Activated CD8-positive, alpha-beta memory T cell treated with anti-CD3 and anti-CD28 coated beads, Interleukin-2, amount 50 U/mL, for 4 hours (primary cell): ENCODE results near the gene TRA2B.

Experiments
- DNase-seq: peaks from one replicate; pipeline ENCODE4 v3.0.0-alpha.2; 2020

The TRA2B gene

GRCh38 chr3:185937689-185938374 lies at the start of gene TRA2B:
Gene TRA2B, minus strand, starts transcription at chr3:185938014. Its CDS starts 154 bp downstream, at chr3:185937860.
- DNase-seq = peak; percentile 99

GRCh38 chr3:185986198-185986777 lies 48.5 kb upstream of the TRA2B start:
- no peak for DNase-seq

- DNase-seq = no peak
Measured at GRCh38 chr3:185984203-185984602, 46.4 kb upstream of the TRA2B start.

GRCh38 chr3:185983495-185984141 lies 45.8 kb upstream of the TRA2B start:
- peak; percentile 54 for DNase-seq

GRCh38 chr3:185982632-185983031 lies 44.8 kb upstream of the TRA2B start:
- DNase-seq = no peak

GRCh38 chr3:185981621-185982020 lies 43.8 kb upstream of the TRA2B start:
- DNase-seq = no peak

- DNase-seq = no peak
Measured at GRCh38 chr3:185979721-185980121, 41.9 kb upstream of the TRA2B start.

GRCh38 chr3:185978516-185978915 lies 40.7 kb upstream of the TRA2B start:
- no peak for DNase-seq

- DNase-seq = no peak
Measured at GRCh38 chr3:185977679-185978040, 39.8 kb upstream of the TRA2B start.

- peak; percentile 85 for DNase-seq
Measured at GRCh38 chr3:185976977-185977678, 39.3 kb upstream of the TRA2B start.

GRCh38 chr3:185976100-185976499 lies 38.3 kb upstream of the TRA2B start:
- no peak for DNase-seq

GRCh38 chr3:185971579-185971978 lies 33.8 kb upstream of the TRA2B start:
- DNase-seq = no peak

- no peak for DNase-seq
Measured at GRCh38 chr3:185968168-185968567, 30.4 kb upstream of the TRA2B start.

GRCh38 chr3:185966655-185967054 lies 28.8 kb upstream of the TRA2B start:
- no peak for DNase-seq

GRCh38 chr3:185965496-185965895 lies 27.7 kb upstream of the TRA2B start:
- no peak for DNase-seq

- DNase-seq = no peak
Measured at GRCh38 chr3:185961675-185962232, 23.9 kb upstream of the TRA2B start.

GRCh38 chr3:185960522-185961288 lies 22.9 kb upstream of the TRA2B start:
- DNase-seq = no peak

- DNase-seq = no peak
Measured at GRCh38 chr3:185959609-185960521, 22.1 kb upstream of the TRA2B start.

GRCh38 chr3:185958626-185959025 lies 20.8 kb upstream of the TRA2B start:
- no peak for DNase-seq

GRCh38 chr3:185956244-185956643 lies 18.4 kb upstream of the TRA2B start:
- no peak for DNase-seq

- no peak for DNase-seq
Measured at GRCh38 chr3:185954366-185954723, 16.5 kb upstream of the TRA2B start.

- no peak for DNase-seq
Measured at GRCh38 chr3:185950728-185951127, 12.9 kb upstream of the TRA2B start.
